Endothelial cell of umbilical vein (primary cell): Measurements from ENCODE around the gene RBM17. TPM values are rescaled to one million over a fixed set of nuclear protein-coding genes. Genes with fewer than 3 reads are reported as not detected.

Source experiments
- BruUV-seq: library from RNA; stranded (reverse); fragments of 400-500 nt; replicated peaks from 2 replicates; lab custom pipeline; 2021; lab: Mats Ljungman, UMichigan
- CTCF ChIA-PET: fragments of 300-600, 350-600 bp; sonication (Branson Sonifier 250); formaldehyde crosslinking; loops from one replicate; lab custom pipeline; 2021; ENCODE audit warnings: antibody characterized with exemption, inconsistent platforms; lab: Charles Lee
- POLR2A ChIA-PET: fragments of 300-600, 350-600 bp; sonication (Branson Sonifier 250); formaldehyde crosslinking; loops from one replicate; lab custom pipeline; 2021; ENCODE audit warnings: antibody characterized with exemption, inconsistent platforms; lab: Charles Lee
- DNase-seq: peaks from one replicate; pipeline ENCODE4 v3.0.0-alpha.2; 2011; ENCODE audit warnings: low read depth, low spot score
- FAIRE-seq: peaks from 2 replicates; lab custom pipeline; 2011; peaks lifted over from hg19 to GRCh38; lab: Jason Lieb, UNC
- H2AFZ ChIP-seq: 2 replicates; pipeline ENCODE4 v1.6.0; 2012; ENCODE audit warnings: low read depth, low read length, control low read depth, inconsistent platforms
- H3K27ac ChIP-seq: 2 replicates; pipeline ENCODE4 v1.5.1; 2011; ENCODE audit warnings: low read depth, mild to moderate bottlenecking, control low read depth, low read length, moderate library complexity; ENCODE audit not compliant: insufficient read depth
- H3K27me3 ChIP-seq, 2 experiments: 2 replicates each; pipeline versions ENCODE4 v1.6.0 to v1.6.1; 2011; ENCODE audit warnings: low read length in 2 of 2, mixed read lengths in 1 of 2; ENCODE audit not compliant: control insufficient read depth in 2 of 2, insufficient read depth in 2 of 2
- H3K36me3 ChIP-seq, 2 experiments: 2 replicates in 1 of 2; 3 replicates in 1 of 2; pipeline ENCODE4 v1.5.1; 2011; ENCODE audit warnings: low read length in 2 of 2, mild to moderate bottlenecking in 1 of 2, moderate library complexity in 1 of 2; ENCODE audit not compliant: control insufficient read depth in 2 of 2, insufficient read depth in 2 of 2; ENCODE audit errors: extremely low read depth in 1 of 2
- H3K4me1 ChIP-seq: 3 replicates; pipeline ENCODE4 v1.5.1; 2011; ENCODE audit warnings: mild to moderate bottlenecking, low read length; ENCODE audit not compliant: control insufficient read depth, insufficient read depth; ENCODE audit errors: extremely low read depth
- H3K4me2 ChIP-seq: 2 replicates; pipeline ENCODE4 v1.6.1; 2011; ENCODE audit warnings: low read length, control low read depth, mixed read lengths; ENCODE audit not compliant: insufficient read depth
- H3K4me3 ChIP-seq, 3 experiments: fragments of 200-600 bp in 1 of 3; sonication (generic), shearing (Covaris generic) in 1 of 3; replicated peaks in 1 of 3; 2 replicates each; pipeline ENCODE4 v1.5.1; 2011 to 2016; ENCODE audit warnings: control low read depth in 3 of 3, low read length in 3 of 3, mild to moderate bottlenecking in 2 of 3, inconsistent platforms in 1 of 3, low read depth in 1 of 3, moderate library complexity in 1 of 3; ENCODE audit not compliant: insufficient read depth in 1 of 3
- H3K79me2 ChIP-seq: 2 replicates; pipeline ENCODE4 v1.6.0; 2012; ENCODE audit warnings: low read length, inconsistent platforms; ENCODE audit not compliant: control insufficient read depth, insufficient read depth
- H3K9ac ChIP-seq: replicated peaks from 2 replicates; pipeline ENCODE3; 2011; ENCODE audit warnings: low read length, control low read depth; ENCODE audit not compliant: insufficient read depth; ENCODE audit errors: extremely low read depth
- H3K9me1 ChIP-seq: replicated peaks from 3 replicates; pipeline ENCODE4 v1.6.0; 2011; ENCODE audit warnings: mild to moderate bottlenecking, low read length; ENCODE audit not compliant: control insufficient read depth, insufficient read depth; ENCODE audit errors: extremely low read depth
- H3K9me3 ChIP-seq: replicated peaks from 2 replicates; pipeline ENCODE4 v1.5.1; 2012; ENCODE audit warnings: low read length, inconsistent platforms; ENCODE audit not compliant: control insufficient read depth, insufficient read depth
- H4K20me1 ChIP-seq: replicated peaks from 2 replicates; pipeline ENCODE3; 2011; ENCODE audit warnings: mild to moderate bottlenecking, low read length; ENCODE audit not compliant: control insufficient read depth, insufficient read depth; ENCODE audit errors: extremely low read depth
- EZH2 ChIP-seq: IDR thresholded peaks from 2 replicates; pipeline ENCODE4 v1.6.1; 2012; ENCODE audit warnings: borderline replicate concordance, low read depth, mild to moderate bottlenecking, moderate library complexity, low read length, inconsistent platforms; ENCODE audit not compliant: severe bottlenecking
- FOS ChIP-seq: IDR thresholded peaks from 2 replicates; pipeline ENCODE4 v1.6.1; 2011; ENCODE audit warnings: mild to moderate bottlenecking, low read length, moderate library complexity, borderline replicate concordance; ENCODE audit not compliant: insufficient read depth
- GATA2 ChIP-seq: IDR thresholded peaks from 2 replicates; pipeline ENCODE4 v1.7.0; 2011; ENCODE audit warnings: low read depth, mild to moderate bottlenecking, moderate library complexity, mixed read lengths, low read length; ENCODE audit not compliant: insufficient read length, insufficient read depth
- JUN ChIP-seq: IDR thresholded peaks from 2 replicates; pipeline ENCODE4 v1.6.1; 2011; ENCODE audit warnings: borderline replicate concordance, low read depth; ENCODE audit not compliant: insufficient read length, insufficient read depth
- MYC ChIP-seq: IDR thresholded peaks from one replicate; pipeline ENCODE4 v1.6.1; 2011; ENCODE audit warnings: mild to moderate bottlenecking, low read depth, low read length
- POLR2A ChIP-seq: IDR thresholded peaks from 2 replicates; pipeline ENCODE4 v1.6.1; 2012; ENCODE audit warnings: low read depth, mild to moderate bottlenecking, control low read depth, low read length
- POLR2AphosphoS5 ChIP-seq: IDR thresholded peaks from 2 replicates; pipeline ENCODE4 v1.6.1; 2012; ENCODE audit warnings: low read depth, mild to moderate bottlenecking, control low read depth, low read length, moderate library complexity; ENCODE audit not compliant: insufficient read depth
- dilution Hi-C: fragments of 300-500 bp; cut with MboI; formaldehyde crosslinking; loops from one replicate; pipeline ENCODE4 v1.15.0; 2019; ENCODE audit warnings: low sequenced_read_pairs; ENCODE audit not compliant: extremely low pct_ligation_motif_present
- intact Hi-C: fragments of 100-400 bp; cut with micrococcal nuclease; formaldehyde crosslinking; loops from one replicate; pipeline ENCODE4 v1.10.0; 2022
- polyA plus RNA-seq, 4 experiments: library from polyadenylated mRNA; depleted of rRNA in 3 of 4; stranded (reverse) in 3 of 4; unstranded in 1 of 4; fragments of >200 nt; gene quantifications; 2 replicates each; pipeline versions ENCODE4 v1.2.1 to v1.2.3, GENCODE V29; 2011 to 2012; ENCODE audit warnings: missing spikeins in 1 of 4
- total RNA-seq: library from RNA; stranded (reverse); gene quantifications from 2 replicates; pipeline ENCODE4 v1.2.3, GENCODE V29; 2021
- TF ChIP-seq, protein P1 (sequence below): IDR thresholded peaks from 2 replicates; pipeline ENCODE4 v1.6.1; 2011; ENCODE audit not compliant: insufficient read depth, insufficient read length
- TF ChIP-seq, protein P2 (sequence below), 2 donors: IDR thresholded peaks; 1 replicate in 1 of 2; 2 replicates in 1 of 2; pipeline ENCODE4 v1.5.1; 2011; ENCODE audit warnings: low read length in 2 of 2, mild to moderate bottlenecking in 2 of 2, moderate library complexity in 2 of 2, control low read depth in 1 of 2, inconsistent platforms in 1 of 2, low read depth in 1 of 2; ENCODE audit not compliant: insufficient read depth in 1 of 2; ENCODE audit errors: extremely low read depth in 1 of 2

RBM17 gene
- total and polyA plus RNA-seq, 2 donors (not counting 3 experiments of a cell fraction or from before 2014, with no cell fraction given): 23.1 to 148 TPM

DNA sequence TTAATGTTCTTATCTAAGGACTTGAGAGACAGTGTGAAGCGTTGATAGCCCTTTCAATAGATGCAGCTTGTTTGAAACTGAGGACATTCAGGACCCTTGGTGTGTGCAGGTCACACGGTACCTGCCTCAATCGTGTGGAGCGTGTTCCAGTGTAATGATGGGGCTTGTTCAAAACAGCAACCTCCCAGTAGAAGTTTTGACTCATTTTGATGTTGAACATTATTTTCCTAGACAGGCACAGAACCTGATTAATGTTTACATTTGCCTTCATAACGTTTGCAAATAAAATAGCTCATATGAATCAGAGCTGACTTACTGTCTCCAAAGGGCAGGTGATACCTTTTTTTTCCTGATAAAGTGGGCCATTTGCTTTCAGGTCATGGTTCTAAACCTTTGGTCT lies 21.3 kb downstream of the RBM17 start:
- DNase-seq: no peak
- intact Hi-C loops: no loop called here
- ChIA-PET CTCF (interaction anchor here (2.1 to 2.9 kb wide), 2 partner anchors 93 to 292 kb away, joined by 6 to 56 read pairs; partner anchors contain the start of gene PFKFB3), POLR2A (no interaction called here)
- Histone ChIP-seq H3K27me3 (no peaks in the 10 kb centered on the region), H3K9ac (no peak overlapping the region), H3K9me3 (no peaks in the 10 kb centered on the region), H3K27ac (no peak overlapping the region), H3K4me1 (peaks cover 11% of the 10 kb centered on the region), H3K4me2 (no peak overlapping the region), H2AFZ (no peak overlapping the region), H3K79me2 (peaks cover 19% of the 10 kb centered on the region), H3K4me3 (no peak overlapping the region), H3K9me1 (no peaks in the 10 kb centered on the region), H3K36me3 (peaks cover 25 to 50% of the 10 kb centered on the region in 2 experiments), H4K20me1 (no peaks in the 10 kb centered on the region)
- dilution Hi-C loops: no loop called here
- TF ChIP-seq, protein P1, sequence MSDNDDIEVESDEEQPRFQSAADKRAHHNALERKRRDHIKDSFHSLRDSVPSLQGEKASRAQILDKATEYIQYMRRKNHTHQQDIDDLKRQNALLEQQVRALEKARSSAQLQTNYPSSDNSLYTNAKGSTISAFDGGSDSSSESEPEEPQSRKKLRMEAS: no peak
- no peak for TF ChIP-seq MYC
- TF ChIP-seq, protein P2, sequence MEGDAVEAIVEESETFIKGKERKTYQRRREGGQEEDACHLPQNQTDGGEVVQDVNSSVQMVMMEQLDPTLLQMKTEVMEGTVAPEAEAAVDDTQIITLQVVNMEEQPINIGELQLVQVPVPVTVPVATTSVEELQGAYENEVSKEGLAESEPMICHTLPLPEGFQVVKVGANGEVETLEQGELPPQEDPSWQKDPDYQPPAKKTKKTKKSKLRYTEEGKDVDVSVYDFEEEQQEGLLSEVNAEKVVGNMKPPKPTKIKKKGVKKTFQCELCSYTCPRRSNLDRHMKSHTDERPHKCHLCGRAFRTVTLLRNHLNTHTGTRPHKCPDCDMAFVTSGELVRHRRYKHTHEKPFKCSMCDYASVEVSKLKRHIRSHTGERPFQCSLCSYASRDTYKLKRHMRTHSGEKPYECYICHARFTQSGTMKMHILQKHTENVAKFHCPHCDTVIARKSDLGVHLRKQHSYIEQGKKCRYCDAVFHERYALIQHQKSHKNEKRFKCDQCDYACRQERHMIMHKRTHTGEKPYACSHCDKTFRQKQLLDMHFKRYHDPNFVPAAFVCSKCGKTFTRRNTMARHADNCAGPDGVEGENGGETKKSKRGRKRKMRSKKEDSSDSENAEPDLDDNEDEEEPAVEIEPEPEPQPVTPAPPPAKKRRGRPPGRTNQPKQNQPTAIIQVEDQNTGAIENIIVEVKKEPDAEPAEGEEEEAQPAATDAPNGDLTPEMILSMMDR (IDR thresholded peaks at IDR 0.05; ENCODE audit: extremely low read depth in 1 of 2, insufficient read depth in 1 of 2, low read depth in 1 of 2, low read length in 2 of 2): no peak
- no peak for FAIRE-seq
- no TSS peak for BruUV-seq

DNA sequence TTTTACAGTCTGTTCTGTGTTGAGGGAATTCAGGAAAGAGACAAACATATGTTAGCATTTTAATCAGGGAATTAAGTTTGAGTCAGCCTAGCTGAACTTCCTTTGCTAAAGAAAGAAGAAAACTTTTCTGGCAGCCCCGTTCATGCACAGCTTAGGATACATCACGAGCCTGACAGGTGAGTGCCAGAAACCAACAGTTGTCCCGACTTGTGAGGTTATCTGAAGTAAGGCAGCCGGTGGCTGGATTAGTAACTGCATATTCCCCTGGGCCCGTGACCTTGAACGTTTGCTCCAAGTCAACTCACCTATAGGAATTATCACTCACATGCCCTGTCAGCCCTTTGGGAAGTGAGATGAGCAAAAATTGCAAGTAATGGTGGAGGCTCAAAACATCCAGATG lies 24.1 kb downstream of the RBM17 start:
- TF ChIP-seq EZH2 (no peak), POLR2AphosphoS5 (no peak), POLR2A (no peak), GATA2 (no peak), FOS (no peak), MYC (no peak), JUN (no peak)
- TF ChIP-seq, protein P2 (IDR thresholded peaks at IDR 0.05; ENCODE audit: extremely low read depth in 1 of 2, insufficient read depth in 1 of 2, low read depth in 1 of 2, low read length in 2 of 2): no peak
- TF ChIP-seq, protein P1: no peak
- Histone ChIP-seq H3K27ac (no peak overlapping the region), H3K4me1 (peaks cover 13% of the 10 kb centered on the region), H3K4me2 (no peak overlapping the region), H3K27me3 (no peaks in the 10 kb centered on the region), H3K79me2 (peaks cover 17% of the 10 kb centered on the region), H3K4me3 (no peak overlapping the region), H3K9me3 (no peaks in the 10 kb centered on the region), H3K9me1 (no peaks in the 10 kb centered on the region), H4K20me1 (no peaks in the 10 kb centered on the region), H3K9ac (no peak overlapping the region), H2AFZ (no peak overlapping the region), H3K36me3 (peaks cover 27 to 51% of the 10 kb centered on the region in 2 experiments)
- DNase-seq (no peak), FAIRE-seq (no peak)
- ChIA-PET CTCF (interaction anchor here (0.8 to 1.8 kb wide), 2 partner anchors 88 to 289 kb away, joined by 3 to 7 read pairs; no protein-coding TSS in a partner anchor), POLR2A (no interaction called here)
- intact Hi-C loops: no loop called here
- BruUV-seq: no TSS peak
- dilution Hi-C loops: no loop called here
